Measurements from ENCODE around the gene CRY1. TPM values are rescaled to one million over a fixed set of nuclear protein-coding genes. Genes with fewer than 3 reads are reported as not detected.

CRY1 gene
- total RNA-seq, 1 donor from 2014 or later: 21.2 TPM

DNA sequence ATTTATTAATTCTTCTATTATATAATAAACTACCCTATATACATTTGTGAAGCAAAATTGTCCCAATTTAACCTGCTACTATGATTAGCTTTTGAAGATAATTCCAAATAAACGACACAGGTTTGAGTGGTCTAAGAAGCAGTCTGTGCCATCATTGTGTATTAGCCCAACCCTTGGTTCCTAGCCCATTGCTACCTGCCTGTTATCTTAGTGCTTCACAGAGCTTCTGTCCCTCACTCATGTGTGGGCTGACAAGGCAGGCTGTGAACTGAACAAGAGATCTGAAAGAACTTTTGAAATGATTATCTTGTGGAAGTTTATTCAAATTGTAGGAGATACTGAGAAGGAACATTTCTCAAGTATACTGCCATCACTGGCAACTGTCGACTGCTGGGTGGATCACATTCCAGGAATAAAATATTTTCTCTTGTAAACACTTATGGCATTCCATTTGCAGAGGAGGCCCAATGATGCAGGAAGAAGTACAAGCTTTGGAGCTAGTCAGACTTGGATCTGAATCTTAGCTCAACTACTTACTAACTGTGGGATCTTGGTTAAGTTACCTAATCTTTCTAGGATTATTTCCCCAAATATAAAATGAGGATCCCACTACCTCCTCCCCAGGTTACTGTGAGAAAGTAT lies 98.6 kb downstream of the CRY1 start:
- Mint-ChIP-seq H3K4me3 (ENCODE audit: unreplicated experiment) (no peak overlapping the region), H3K36me3 (ENCODE audit: low read depth) (peaks cover 7% of the 10 kb centered on the region), H3K27ac (ENCODE audit: unreplicated experiment) (peak overlapping the region; percentile 58), H3K27me3 (ENCODE audit: low read depth) (no peaks in the 10 kb centered on the region), H3K4me1 (ENCODE audit: low read depth) (peaks cover 24% of the 10 kb centered on the region), H3K9me3 (ENCODE audit: low read depth) (no peaks in the 10 kb centered on the region)
- TF ChIP-seq CTCF (IDR thresholded peaks at IDR 0.05): peak; percentile 27
- no peak for DNase-seq (ENCODE audit: low spot score)

DNA sequence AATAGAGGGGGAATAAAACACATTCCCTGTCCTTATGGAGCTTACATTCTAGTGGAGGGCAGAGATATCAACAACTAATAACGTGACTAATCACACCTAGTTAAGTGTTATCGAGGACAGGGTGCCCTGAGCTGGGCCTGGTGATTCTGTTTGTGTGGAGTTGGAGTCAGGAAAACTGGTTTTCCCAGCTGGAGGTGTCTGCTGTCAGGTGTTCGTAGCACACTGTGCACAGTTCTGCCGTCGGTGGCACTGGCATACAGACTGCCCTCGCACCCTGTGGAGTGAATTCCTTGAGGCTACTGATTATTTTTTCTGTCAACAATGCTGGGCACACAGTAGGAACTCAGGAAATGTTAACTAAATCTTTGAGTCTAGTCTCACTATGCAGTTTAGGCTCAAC lies 105.5 kb downstream of the CRY1 start:
- Mint-ChIP-seq H3K36me3 (ENCODE audit: low read depth) (peaks cover 16% of the 10 kb centered on the region), H3K9me3 (ENCODE audit: low read depth) (no peaks in the 10 kb centered on the region), H3K4me1 (ENCODE audit: low read depth) (peaks cover 43% of the 10 kb centered on the region), H3K27me3 (ENCODE audit: low read depth) (no peaks in the 10 kb centered on the region), H3K27ac (ENCODE audit: unreplicated experiment) (peak overlapping the region; percentile 98), H3K4me3 (ENCODE audit: unreplicated experiment) (peak overlapping the region; percentile 96)
- no peak for TF ChIP-seq CTCF (IDR thresholded peaks at IDR 0.05)
- no peak for DNase-seq (ENCODE audit: low spot score)

- TF ChIP-seq CTCF (IDR thresholded peaks at IDR 0.05): peak; percentile 38
- Mint-ChIP-seq H3K4me1 (ENCODE audit: low read depth) (peaks cover 47% of the 10 kb centered on the region), H3K36me3 (ENCODE audit: low read depth) (peaks cover 16% of the 10 kb centered on the region), H3K27me3 (ENCODE audit: low read depth) (no peaks in the 10 kb centered on the region), H3K27ac (ENCODE audit: unreplicated experiment) (peak within 1 kb of the TSS; percentile 98), H3K4me3 (ENCODE audit: unreplicated experiment) (peak within 1 kb of the TSS; percentile 96), H3K9me3 (ENCODE audit: low read depth) (no peaks in the 10 kb centered on the region)
- peak; percentile 97 for DNase-seq (ENCODE audit: low spot score)
These were observed 106.5 kb downstream of the CRY1 start, which contains the start of gene MTERF2 for GRCh38 chr12:106986625-106987389. TSS of gene MTERF2 (minus strand) at chr12:106987146. CDS start at chr12:106978714, 8,432 bp downstream.

DNA sequence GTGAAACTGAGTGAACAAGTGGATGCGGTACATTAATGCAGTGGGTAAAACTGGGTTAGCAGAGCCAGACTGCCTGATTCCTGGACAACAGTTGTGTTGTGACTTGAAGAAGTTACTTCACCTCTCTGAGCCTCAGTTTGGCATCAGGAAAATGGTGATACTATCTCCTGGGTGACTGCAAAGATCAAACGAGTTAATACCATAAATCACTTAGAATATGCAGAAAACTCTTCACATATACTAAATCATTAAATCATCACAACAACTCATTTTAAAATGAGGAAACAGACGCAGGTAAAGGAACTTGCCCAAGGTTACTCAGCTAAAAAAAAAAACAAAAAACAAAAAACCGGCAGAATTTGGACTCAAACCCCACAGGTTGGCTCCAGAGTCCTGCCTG lies 107.2 kb downstream of the CRY1 start:
- Mint-ChIP-seq H3K36me3 (ENCODE audit: low read depth) (peaks cover 14% of the 10 kb centered on the region), H3K4me1 (ENCODE audit: low read depth) (peaks cover 53% of the 10 kb centered on the region), H3K27ac (ENCODE audit: unreplicated experiment) (peak overlapping the region; percentile 98), H3K27me3 (ENCODE audit: low read depth) (no peaks in the 10 kb centered on the region), H3K4me3 (ENCODE audit: unreplicated experiment) (peak overlapping the region; percentile 96), H3K9me3 (ENCODE audit: low read depth) (no peaks in the 10 kb centered on the region)
- no peak for DNase-seq (ENCODE audit: low spot score)
- no peak for TF ChIP-seq CTCF (IDR thresholded peaks at IDR 0.05)

DNA sequence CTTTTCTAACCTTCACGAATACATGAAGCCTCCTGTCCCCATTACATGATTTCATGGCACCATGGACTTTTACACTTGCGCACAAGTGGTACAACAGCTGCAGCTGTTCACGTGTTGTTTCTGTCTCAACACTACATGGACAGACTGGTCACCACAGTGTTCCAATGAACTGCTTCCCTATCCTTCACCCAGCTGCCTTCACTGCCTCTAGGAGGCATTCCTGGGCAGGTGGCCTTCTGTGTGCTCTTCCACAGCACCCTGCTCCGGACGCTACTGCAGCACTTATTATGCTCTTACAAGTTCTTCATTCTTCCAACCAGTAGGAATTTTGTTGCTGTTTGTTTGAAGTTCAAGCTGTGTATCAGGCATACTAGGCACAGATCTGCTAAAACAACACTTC lies 107.9 kb downstream of the CRY1 start:
- no peak for DNase-seq (ENCODE audit: low spot score)
- peak overlapping the region; percentile 74 for H3K27ac Mint-ChIP-seq (ENCODE audit: unreplicated experiment)
- peak overlapping the region; percentile 96 for H3K4me3 Mint-ChIP-seq (ENCODE audit: unreplicated experiment)
- peaks cover 14% of the 10 kb centered on the region for H3K36me3 Mint-ChIP-seq (ENCODE audit: low read depth)
- H3K9me3 Mint-ChIP-seq (ENCODE audit: low read depth): no peaks in the 10 kb centered on the region
- H3K4me1 Mint-ChIP-seq (ENCODE audit: low read depth): peaks cover 59% of the 10 kb centered on the region
- no peaks in the 10 kb centered on the region for H3K27me3 Mint-ChIP-seq (ENCODE audit: low read depth)
- no peak for TF ChIP-seq CTCF (IDR thresholded peaks at IDR 0.05)
